DOHH2 (cell line): ENCODE data around the gene SLC22A31.

Experiments
- H3F3A ChIP-seq: fragments of 200-600 bp; sonication (generic), shearing (Covaris generic); 2 replicates; pipeline ENCODE4 v1.6.0; 2016; ENCODE audit warnings: antibody characterized with exemption, mild to moderate bottlenecking; ENCODE audit not compliant: control insufficient read depth, insufficient read depth
- H3K27ac ChIP-seq: fragments of 200-600 bp; sonication (generic); 2 replicates; pipeline ENCODE4 v1.5.1; 2014; ENCODE audit warnings: low read depth, mild to moderate bottlenecking, low read length, moderate library complexity
- H3K27me3 ChIP-seq: fragments of 200-600 bp; sonication (generic); 2 replicates; pipeline ENCODE4 v1.6.1; 2014; ENCODE audit warnings: mild to moderate bottlenecking, low read length, mixed read lengths; ENCODE audit not compliant: control insufficient read depth
- H3K36me3 ChIP-seq: fragments of 200-600 bp; sonication (generic); 2 replicates; pipeline ENCODE4 v1.6.1; 2014; ENCODE audit warnings: mild to moderate bottlenecking, low read length, moderate library complexity, mixed read lengths; ENCODE audit not compliant: control insufficient read depth
- H3K4me1 ChIP-seq: fragments of 200-600 bp; sonication (generic); 2 replicates; pipeline ENCODE4 v1.6.1; 2014; ENCODE audit warnings: mild to moderate bottlenecking, low read length, mixed read lengths; ENCODE audit not compliant: control insufficient read depth
- H3K4me2 ChIP-seq: fragments of 200-600 bp; sonication (generic); 2 replicates; pipeline ENCODE4 v1.6.0; 2014; ENCODE audit warnings: mild to moderate bottlenecking, low read length, moderate library complexity
- H3K4me3 ChIP-seq: fragments of 200-600 bp; sonication (generic); 2 replicates; pipeline ENCODE4 v1.5.1; 2014; ENCODE audit warnings: mild to moderate bottlenecking, low read length, mixed read lengths
- H3K79me2 ChIP-seq: fragments of 200-600 bp; sonication (generic); 2 replicates; pipeline ENCODE4 v1.6.1; 2014; ENCODE audit warnings: mild to moderate bottlenecking, low read length, mixed read lengths; ENCODE audit not compliant: control insufficient read depth
- H3K9me2 ChIP-seq: fragments of 200-600 bp; sonication (generic); replicated peaks from 2 replicates; pipeline ENCODE4 v1.6.1; 2014; ENCODE audit warnings: mild to moderate bottlenecking, low read length, mixed read lengths; ENCODE audit not compliant: control insufficient read depth
- H3K9me3 ChIP-seq: fragments of 200-600 bp; sonication (generic); 2 replicates; pipeline ENCODE4 v1.6.1; 2014; ENCODE audit warnings: antibody characterized with exemption, low read length, mixed read lengths; ENCODE audit not compliant: control insufficient read depth, insufficient read depth
- H4K20me1 ChIP-seq: fragments of 200-600 bp; sonication (generic); 2 replicates; pipeline ENCODE4 v1.6.0; 2014; ENCODE audit warnings: low read depth, mild to moderate bottlenecking, antibody characterized with exemption, low read length, moderate library complexity; ENCODE audit not compliant: control insufficient read depth, insufficient read depth
- EZH2phosphoT487 ChIP-seq: fragments of 200-600 bp; sonication (generic); IDR thresholded peaks from 2 replicates; pipeline ENCODE4 v1.6.1; 2017; ENCODE audit warnings: borderline replicate concordance, mild to moderate bottlenecking, antibody characterized with exemption, low read length, moderate library complexity, mixed read lengths
- TF ChIP-seq, protein P1 (sequence below): fragments of 200-600 bp; sonication (generic); IDR thresholded peaks from one replicate; pipeline ENCODE4 v1.5.1; 2014; ENCODE audit warnings: antibody characterized with exemption, mild to moderate bottlenecking, low read depth, low read length; ENCODE audit not compliant: poor library complexity, severe bottlenecking

SLC22A31 gene

DNA sequence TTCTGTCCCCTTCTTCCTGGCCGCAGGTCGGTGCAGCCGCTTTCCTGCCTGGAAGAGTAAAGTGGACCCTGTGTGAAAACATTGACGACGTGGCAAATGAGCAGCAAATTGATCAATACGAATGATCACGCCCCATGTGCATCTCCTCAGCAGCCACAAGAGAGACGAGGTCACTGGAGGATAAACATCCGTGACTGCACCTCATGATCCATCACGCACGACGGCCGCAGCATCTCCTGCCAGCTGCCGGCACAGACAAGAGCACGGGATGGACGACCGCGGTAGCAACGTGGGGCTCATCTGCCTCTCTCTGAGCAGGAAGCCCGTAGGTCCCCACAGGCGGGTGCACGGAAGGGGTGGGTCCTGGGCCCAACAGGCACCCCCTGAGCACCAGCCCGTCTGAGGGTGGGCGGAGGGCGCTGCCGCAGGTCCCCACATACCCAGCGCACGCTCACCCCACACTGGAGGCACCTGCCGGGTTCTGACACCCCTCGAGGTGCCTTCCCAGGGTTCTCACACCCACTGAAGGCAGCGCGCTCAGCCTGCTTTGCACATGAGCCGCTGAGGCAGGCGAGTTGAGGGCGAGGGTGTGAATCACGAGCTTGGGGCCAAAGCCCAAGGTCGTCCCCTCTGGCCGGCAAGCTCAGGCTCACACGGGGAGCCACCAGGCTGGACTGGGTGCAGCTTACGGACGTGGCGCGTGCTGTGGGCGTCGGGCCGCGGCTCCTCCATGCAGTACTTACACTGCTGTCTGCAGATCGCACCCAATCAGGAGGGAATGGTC, 41.1 kb downstream of the SLC22A31 start:
- peaks cover 10% of the 10 kb centered on the region for H3K4me1 ChIP-seq
- H3K4me3 ChIP-seq, result no peak overlapping the region
- H3K9me3 ChIP-seq, result peaks cover 28% of the 10 kb centered on the region; the same call in 1 of the 2 replicates
- no peaks in the 10 kb centered on the region for H3K27me3 ChIP-seq
- H3F3A ChIP-seq, result peaks cover 22% of the 10 kb centered on the region
- H3K4me2 ChIP-seq, result no peak overlapping the region
- H4K20me1 ChIP-seq, result no peaks in the 10 kb centered on the region; the same call in 1 of the 2 replicates
- TF ChIP-seq, protein P1, sequence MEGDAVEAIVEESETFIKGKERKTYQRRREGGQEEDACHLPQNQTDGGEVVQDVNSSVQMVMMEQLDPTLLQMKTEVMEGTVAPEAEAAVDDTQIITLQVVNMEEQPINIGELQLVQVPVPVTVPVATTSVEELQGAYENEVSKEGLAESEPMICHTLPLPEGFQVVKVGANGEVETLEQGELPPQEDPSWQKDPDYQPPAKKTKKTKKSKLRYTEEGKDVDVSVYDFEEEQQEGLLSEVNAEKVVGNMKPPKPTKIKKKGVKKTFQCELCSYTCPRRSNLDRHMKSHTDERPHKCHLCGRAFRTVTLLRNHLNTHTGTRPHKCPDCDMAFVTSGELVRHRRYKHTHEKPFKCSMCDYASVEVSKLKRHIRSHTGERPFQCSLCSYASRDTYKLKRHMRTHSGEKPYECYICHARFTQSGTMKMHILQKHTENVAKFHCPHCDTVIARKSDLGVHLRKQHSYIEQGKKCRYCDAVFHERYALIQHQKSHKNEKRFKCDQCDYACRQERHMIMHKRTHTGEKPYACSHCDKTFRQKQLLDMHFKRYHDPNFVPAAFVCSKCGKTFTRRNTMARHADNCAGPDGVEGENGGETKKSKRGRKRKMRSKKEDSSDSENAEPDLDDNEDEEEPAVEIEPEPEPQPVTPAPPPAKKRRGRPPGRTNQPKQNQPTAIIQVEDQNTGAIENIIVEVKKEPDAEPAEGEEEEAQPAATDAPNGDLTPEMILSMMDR, result no peak
- TF ChIP-seq EZH2phosphoT487, result no peak
- no peaks in the 10 kb centered on the region for H3K79me2 ChIP-seq
- H3K27ac ChIP-seq, result no peak overlapping the region
- H3K36me3 ChIP-seq, result no peaks in the 10 kb centered on the region
- no peaks in the 10 kb centered on the region for H3K9me2 ChIP-seq

DNA sequence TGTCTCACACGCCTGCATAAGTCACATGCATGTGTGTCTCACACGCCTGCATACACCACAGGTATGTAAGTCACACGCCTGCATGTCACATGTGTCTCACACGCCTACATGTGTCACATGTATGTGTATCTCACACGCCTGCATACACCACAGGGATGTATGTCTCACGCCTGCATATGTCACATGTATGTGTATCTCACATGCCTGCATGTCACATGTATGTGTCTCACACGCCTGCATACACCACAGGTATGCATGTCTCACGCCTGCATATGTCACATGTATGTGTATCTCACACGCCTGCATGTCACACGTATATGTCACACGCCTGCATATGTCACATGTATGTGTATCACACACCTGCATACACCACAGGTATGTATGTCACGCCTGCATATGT, 42.6 kb downstream of the SLC22A31 start:
- TF ChIP-seq EZH2phosphoT487, result no peak
- TF ChIP-seq, protein P1, result no peak
- no peaks in the 10 kb centered on the region for H3K27me3 ChIP-seq

DNA sequence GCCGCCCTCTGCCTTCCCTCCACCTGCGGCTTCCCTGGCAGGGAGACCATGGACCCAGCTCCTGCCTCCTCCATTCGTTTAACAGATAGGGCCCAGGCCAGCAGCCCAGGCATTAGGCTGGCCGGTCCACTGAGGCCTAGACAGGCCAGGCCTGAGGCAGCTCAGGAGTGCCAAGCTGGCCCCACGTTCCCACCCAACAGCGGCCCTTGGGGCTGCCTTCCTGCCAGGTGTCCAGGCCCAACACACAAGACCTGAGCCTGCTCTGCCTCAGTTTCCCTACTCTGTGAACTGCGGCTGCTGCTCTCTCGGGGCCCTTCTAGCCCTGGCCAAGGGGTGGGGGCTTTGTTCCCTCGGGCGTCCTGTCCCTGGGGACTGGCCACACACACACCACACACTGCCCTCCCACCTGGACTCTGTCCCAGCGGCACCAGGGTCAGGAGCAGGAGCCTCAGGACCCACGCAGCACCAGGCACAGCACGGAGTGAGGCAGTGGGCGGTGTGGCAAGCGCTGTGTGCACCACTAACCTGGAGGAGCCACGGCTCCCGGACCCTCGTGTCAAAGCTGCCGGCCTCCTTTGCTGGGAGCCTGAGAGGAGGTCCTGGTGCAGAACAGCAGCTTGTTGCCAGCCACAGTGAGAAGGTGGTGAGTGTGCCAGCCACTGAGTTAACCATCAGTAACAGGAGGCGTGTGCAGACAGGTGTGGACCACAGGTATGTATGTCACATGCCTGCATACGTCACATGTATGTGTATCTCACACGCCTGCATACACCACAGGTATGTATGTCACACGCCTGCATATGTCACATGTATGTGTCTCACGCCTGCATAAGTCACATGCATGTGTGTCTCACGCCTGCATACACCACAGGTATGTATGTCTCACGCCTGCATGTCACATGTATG, 43.3 kb downstream of the SLC22A31 start:
- peaks cover 7% of the 10 kb centered on the region; the same call in 1 of the 2 replicates for H4K20me1 ChIP-seq
- H3K79me2 ChIP-seq, result no peaks in the 10 kb centered on the region
- H3F3A ChIP-seq, result peaks cover 25% of the 10 kb centered on the region
- no peak overlapping the region for H3K4me2 ChIP-seq
- no peak overlapping the region for H3K27ac ChIP-seq
- H3K9me2 ChIP-seq, result no peaks in the 10 kb centered on the region
- TF ChIP-seq, protein P1, result no peak
- no peak for TF ChIP-seq EZH2phosphoT487
- H3K9me3 ChIP-seq, result peaks cover 28% of the 10 kb centered on the region; the same call in 1 of the 2 replicates
- H3K27me3 ChIP-seq, result no peaks in the 10 kb centered on the region
- H3K36me3 ChIP-seq, result peaks cover under 1% of the 10 kb centered on the region; the same call in 1 of the 2 replicates
- no peak overlapping the region for H3K4me3 ChIP-seq
- H3K4me1 ChIP-seq, result peaks cover 27% of the 10 kb centered on the region

More for the DNA sequence above, 42.6 kb downstream of the SLC22A31 start:
- no peaks in the 10 kb centered on the region for H3K9me2 ChIP-seq
- no peaks in the 10 kb centered on the region for H3K79me2 ChIP-seq
- no peak overlapping the region for H3K27ac ChIP-seq
- H3K4me2 ChIP-seq, result no peak overlapping the region
- H3K4me1 ChIP-seq, result peaks cover 23% of the 10 kb centered on the region
- H3K9me3 ChIP-seq, result peaks cover 28% of the 10 kb centered on the region; the same call in 1 of the 2 replicates
- H3K36me3 ChIP-seq, result no peaks in the 10 kb centered on the region
- H3F3A ChIP-seq, result peaks cover 20% of the 10 kb centered on the region
- H3K4me3 ChIP-seq, result no peak overlapping the region
- H4K20me1 ChIP-seq, result peaks cover 7% of the 10 kb centered on the region; the same call in 1 of the 2 replicates
